ENCODE measurements around the gene CDYL2.

DNA sequence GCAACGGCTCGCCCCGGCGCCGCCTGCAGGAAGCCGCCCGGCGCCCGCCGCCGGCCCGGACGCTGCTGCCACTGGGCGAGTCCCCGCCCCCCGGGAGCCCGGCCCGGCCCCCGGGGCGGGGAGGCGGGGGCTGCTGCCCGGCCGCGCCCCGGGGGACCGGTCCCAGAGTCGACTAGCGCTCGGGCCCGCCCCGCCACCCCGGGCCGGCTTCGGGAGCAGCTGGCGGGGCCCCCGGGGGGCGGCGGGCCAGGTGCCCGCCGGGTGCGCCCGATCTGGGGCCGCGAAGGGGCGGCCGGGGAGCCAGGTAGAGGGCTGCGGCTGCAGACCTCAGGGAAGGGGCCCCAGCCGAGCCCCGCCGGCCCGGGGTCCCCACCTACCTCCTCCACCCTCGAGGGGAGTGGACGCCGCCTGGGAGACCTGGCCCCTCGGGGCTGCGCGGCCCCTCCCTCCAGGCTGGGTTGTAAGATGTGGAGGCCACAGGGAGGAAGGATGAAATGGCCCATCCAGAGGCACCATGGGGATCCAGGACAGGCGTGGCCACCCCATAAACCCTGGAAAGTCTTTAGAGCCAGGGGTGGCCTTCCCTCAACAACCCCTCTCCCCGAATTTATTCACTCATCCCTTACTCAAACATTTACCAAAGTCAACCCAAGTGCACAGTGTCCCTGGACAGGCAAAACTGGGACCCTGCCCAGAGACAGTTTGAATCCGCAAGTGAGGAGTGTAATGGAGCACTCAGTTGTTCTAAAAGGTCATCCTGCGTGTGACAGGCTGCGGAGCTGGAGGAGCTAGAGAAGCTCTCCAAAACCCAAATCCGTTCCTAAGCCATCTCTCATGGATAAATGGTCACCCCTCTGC lies at the start of gene CDYL2:
- TF ChIP-seq POLR2AphosphoS5 (IDR thresholded peaks at IDR 0.05; ENCODE audit: low read depth, low read length), result no peak
- TF ChIP-seq TAF1 (IDR thresholded peaks at IDR 0.05; ENCODE audit: borderline replicate concordance, low read depth, low read length), result no peak
- no peak; the same call in 1 of the 2 replicates for TF ChIP-seq POLR2A (IDR thresholded peaks at IDR 0.05; ENCODE audit: low read depth, low read length)
